IPS-NIHi7 (cell line): ENCODE data around the gene TMEM132C.
"Not testable (repeated sequence)": the region's sequence is repeated elsewhere in the genome, so short reads cannot be mapped to it uniquely, and the experiment has no call there.

Experiments used
- DNase-seq: peaks from one replicate; pipeline ENCODE4 v3.0.0; 2012; ENCODE audit warnings: mixed read lengths; ENCODE audit errors: extremely low spot score

TMEM132C gene

DNA sequence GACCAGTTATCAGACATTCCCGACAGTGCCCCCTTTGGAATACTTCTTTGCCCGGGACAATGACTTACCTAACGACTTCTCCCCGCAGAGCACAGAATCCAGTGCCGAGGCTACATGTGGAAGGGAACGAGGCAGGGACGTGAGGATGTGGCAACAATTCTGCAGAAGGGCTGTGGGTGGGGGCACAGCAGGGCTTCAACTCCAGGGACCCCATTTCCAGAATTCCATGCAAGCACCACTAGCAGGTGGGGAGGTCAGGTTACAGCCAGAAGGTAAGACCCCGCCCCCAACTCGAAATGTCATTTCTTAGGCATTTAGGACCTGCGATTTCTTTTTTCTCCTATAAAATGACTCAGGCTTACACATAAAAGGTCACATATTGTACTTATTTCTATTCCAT is 207.9 kb downstream of the TMEM132C start:
- DNase-seq = peak; percentile 17

- DNase-seq = no peak
These were observed 209.3 kb downstream of the TMEM132C start for GRCh38 chr12:128476266-128476665.

GRCh38 chr12:128483526-128484255 is 216.7 kb downstream of the TMEM132C start:
- DNase-seq = no peak

- not testable (repeated sequence) for DNase-seq
These were observed 230.4 kb downstream of the TMEM132C start for GRCh38 chr12:128497376-128497775.

GRCh38 chr12:128507470-128507869 is 240.5 kb downstream of the TMEM132C start:
- DNase-seq = no peak

DNA sequence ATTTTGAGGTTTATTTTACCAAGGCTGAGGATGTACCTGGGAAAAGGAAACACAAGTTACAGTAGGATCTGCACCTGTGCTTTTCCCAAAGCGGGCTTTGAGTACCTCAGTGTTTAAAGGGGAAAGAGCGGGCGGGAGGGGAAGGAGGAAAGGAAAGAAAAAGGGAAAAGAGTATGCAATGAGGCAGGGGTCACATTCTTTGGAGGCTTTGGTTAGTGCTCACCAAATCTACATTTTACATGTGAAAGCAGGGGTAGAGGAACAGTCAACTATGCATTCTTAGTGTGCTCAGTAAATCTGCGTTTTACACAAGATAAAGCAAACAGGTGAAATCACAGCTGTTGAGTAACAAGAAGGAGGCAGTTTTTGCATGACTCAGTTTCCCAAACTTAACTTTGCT is 242.2 kb downstream of the TMEM132C start:
- no peak for DNase-seq

DNA sequence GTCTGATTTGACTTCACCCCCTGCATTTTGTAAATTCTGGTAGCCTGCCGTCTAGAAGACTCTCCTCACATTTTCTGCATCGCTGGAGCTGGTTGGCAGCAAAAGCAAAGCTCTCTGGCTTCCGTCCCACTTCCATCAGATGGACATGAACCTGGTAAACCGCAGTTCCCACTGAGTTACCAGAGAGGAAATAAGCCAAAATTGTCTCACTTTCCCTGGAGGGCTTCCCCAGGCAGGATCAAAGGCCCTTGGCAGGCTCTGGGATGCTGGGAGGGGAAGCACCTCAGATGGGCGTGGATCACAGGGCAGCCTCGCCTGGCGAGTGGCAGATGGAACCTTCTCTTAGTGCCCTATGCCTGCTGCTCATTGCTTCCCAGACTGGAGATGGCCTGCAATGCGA is 243.5 kb downstream of the TMEM132C start:
- DNase-seq = no peak

- no peak for DNase-seq
These were observed 246.4 kb downstream of the TMEM132C start for GRCh38 chr12:128513331-128513730.

GRCh38 chr12:128513831-128514230 is 246.9 kb downstream of the TMEM132C start:
- DNase-seq = no peak

- DNase-seq = no peak
These were observed 251.7 kb downstream of the TMEM132C start for GRCh38 chr12:128518644-128519043.

DNA sequence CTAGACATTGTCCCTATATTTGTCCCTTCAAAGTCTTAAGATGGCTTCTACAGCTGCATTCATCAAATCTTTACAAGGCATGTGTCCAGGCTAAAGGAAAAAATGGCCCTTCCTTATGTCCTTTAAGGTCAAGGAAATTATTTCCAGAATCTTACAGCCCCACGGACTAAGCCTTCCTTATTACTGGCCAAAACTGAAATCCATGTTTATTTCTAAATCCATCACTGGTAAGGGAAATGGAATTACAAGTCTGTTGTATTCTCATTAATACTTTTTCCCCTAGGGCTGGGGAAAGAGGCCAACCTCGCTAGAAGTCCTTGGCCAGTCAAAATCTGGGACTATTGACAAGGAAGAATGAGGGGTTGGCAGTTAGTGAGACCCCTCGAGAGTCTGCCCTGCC is 252.5 kb downstream of the TMEM132C start:
- DNase-seq = no peak

DNA sequence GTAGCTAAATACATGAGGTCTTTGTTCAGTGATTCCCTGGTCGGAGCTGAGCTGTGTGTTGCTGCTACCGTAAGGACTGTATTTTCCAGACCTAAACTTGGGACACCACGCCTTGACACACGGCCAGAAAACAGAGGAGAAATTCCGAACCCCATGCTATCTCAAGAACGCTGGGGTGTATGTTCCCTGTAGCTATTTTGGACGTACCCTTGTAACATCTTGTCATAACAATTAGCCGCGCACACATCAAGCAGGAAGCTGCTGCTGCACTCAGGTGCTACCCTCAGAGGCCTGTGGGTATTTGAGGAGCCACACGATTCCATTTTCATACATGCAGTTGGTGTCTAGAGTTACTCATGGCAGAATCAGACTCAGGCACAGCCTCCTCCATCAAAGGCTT is 255.0 kb downstream of the TMEM132C start:
- DNase-seq = no peak

DNA sequence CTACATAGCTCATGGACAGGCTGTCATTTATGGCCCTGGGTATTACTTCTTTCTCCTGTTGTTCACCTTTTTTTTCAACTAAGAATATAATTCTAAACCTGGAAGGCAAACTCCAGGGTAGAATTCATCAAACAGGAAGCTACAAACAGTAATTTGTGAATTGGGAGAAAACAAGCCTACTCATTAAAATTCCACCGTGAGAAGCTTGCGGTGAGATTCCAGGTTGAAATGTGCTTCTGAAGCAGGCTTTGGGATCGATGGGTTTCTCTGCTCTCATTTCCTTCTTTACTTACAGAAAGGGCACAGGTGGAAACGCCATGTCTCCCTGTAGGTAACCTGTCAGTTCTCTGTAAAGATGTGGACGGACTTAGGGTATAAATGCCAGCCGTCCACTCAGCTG is 257.5 kb downstream of the TMEM132C start:
- no peak for DNase-seq

DNA sequence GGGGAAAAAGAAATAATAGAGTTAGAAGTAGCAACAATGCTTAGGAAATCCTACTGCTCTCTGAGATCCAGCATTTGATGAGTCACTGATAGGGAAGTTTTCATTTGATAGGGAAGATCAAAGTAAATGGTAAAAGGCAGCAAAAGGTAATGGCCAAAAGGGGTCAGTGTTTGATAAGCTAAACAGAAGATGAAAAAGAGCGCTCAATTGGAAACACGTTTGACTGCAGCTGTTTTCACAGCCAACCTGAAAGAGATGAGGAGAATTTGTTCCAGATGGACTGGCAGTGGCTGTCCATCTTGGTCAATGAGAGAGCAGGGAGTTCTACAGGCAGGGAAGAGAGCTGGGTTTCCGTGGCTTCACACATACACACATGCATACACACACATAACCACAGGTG is 264.2 kb downstream of the TMEM132C start:
- peak; percentile 22 for DNase-seq

DNA sequence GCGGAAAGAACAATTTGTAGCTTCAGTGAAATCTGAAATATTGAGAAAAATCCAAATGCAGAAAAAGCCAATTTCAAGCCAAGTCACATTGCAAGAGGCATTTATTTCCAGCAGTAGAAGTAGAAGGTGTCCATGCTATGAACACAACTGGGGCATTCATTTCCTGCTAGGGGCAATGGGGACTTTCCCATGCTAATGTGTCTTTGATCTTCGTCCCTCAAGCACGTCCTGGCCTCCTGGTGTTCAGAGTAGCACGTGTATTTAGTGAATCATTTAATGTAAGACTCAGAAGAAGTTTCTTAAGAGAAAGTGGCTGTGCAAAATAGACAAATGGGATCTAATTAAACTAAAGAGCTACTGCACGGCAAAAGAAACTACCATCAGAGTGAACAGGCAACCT is 267.9 kb downstream of the TMEM132C start:
- no peak for DNase-seq

DNA sequence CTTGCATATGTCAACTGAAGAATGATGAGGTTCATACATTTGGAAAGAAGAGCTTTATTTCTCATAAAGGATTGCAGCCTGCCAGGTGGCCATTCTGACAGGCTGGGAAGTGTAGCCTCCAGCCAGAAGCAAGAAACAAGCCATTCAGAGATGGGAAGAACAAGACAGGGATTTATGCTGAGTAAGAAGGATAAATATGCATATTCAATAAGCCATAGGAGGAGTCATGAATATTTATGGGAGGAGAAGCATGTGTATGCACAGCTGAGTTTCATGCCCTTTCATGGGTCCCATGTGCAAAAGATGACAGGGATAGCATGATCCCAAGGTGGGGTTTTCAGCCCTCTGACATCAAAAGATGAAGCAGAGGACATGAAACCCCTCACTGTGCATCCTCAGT is 269.8 kb downstream of the TMEM132C start:
- DNase-seq = no peak

- DNase-seq = no peak
These were observed 270.7 kb downstream of the TMEM132C start for GRCh38 chr12:128537668-128538067.

- no peak for DNase-seq
These were observed 275.9 kb downstream of the TMEM132C start for GRCh38 chr12:128542844-128543243.

DNA sequence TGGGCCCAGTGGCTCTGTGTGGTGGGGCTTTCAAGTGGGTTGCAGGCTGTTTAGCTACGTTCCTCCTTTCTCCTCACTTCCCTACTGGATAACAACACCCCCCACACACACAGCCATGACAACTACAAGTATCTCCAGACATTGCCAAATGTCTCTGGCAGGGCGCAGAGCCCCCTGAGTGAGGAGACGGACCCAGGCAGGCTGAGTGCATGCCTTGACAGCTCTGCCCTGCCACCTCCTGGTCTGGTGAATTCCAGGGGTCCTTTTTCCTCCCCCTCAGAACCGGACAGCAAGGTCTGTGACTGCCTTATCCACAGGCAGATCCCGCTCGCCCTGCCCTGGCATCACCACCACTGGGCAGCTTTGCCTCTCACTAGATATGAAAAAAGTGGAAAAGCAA is 276.5 kb downstream of the TMEM132C start:
- no peak for DNase-seq

DNA sequence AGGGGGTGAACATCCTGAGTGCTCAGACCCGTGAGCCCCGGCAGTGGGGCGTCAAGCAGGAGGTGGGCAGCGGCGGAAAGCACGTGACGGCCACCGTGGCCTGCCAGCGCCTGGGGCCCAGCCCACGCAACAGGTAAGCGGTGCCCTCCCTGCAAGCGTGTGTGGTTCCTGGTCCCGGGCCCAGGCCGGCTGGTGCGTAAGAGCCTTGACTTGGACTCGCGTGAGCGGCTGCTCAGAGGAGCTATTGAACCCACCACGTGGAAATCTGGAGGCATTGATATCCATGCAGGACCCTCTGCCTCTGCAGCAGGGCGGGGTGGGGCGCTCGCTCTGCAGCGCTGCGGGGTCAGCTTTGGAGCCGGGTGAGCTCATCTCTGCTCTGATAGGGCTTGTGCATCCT is 277.0 kb downstream of the TMEM132C start:
- DNase-seq = no peak

DNA sequence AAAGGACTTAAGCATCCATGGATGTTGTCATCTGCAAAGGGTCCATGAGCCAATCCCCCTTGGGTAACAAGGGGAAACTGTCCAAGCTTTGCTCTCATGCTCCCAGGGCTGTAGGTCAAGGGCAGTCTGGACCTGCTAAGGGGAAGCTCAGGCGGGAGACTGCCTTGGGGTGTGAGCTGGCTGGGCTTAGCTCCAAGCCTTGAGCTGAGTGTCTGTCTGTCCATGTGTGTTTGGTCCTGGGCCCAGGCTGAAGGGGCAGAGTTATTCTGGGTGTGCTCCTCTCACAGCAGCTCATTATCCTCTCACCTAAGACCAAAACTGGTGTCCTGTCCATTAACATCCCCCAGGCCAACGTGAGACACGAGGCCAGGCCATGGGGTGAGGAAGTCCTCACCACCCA is 282.0 kb downstream of the TMEM132C start:
- DNase-seq = no peak

DNA sequence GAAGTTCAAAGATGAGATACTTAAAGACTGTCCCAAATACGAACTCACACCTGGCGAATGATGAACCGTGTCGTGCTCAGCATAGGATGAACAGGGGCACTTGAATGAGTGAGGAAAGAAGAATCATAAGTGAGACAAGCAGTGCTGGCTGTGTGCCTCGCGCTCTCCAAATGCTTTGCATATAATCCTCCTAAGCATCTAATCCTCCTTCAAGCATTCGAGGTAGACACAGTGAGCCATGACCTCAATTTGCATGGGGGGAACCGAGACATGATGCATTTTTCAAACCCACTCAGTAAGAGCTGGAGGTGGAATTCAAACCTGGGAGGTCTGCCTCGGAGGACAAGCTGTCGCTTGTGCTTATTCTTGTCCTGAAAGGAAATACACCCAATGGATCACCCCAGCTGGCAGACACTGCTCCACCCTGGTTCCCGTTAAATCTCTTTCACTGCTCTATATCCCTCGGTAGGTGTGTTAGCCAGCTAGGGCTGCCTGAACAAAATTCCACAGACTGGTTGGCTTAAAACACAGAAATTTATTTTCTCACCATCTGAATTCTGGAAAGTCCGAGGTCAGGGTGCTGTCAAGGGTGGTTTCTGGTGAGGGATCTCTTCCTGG is 282.7 kb downstream of the TMEM132C start:
- no peak for DNase-seq

DNA sequence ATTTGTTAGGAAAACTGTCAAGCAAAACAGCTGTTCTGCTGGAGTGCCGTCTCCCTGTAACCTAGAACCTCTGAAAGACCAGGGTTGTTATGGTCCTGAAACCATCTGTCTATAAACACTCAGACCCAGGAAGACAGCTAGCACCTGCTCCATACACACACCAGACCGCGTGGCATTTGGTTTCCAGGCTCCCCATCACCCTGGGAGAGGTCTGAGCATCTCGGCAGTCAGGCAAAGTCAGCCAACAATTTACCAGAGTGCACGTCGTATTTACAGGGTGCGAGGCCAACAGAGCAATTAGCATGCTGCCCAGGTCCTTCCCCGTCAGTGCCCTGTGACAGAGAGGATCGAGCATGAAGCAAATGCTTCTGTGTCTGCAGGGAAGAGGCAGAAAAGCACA is 284.3 kb downstream of the TMEM132C start:
- no peak for DNase-seq
